Neutrophil (primary cell): ENCODE measurements around the gene INSYN1.
"Not testable (repeated sequence)": the region's sequence is repeated elsewhere in the genome, so short reads cannot be mapped to it uniquely, and the experiment has no call there.

Experiments used
- H3K27ac ChIP-seq: fragments of 200-600 bp; sonication (generic); 2 replicates; pipeline ENCODE4 v1.5.1; 2016; ENCODE audit warnings: mild to moderate bottlenecking, moderate library complexity
- H3K27me3 ChIP-seq: fragments of 200-600 bp; sonication (generic); 2 replicates; pipeline ENCODE4 v1.6.0; 2016; ENCODE audit warnings: mild to moderate bottlenecking
- H3K36me3 ChIP-seq: fragments of 200-600 bp; sonication (generic); 2 replicates; pipeline ENCODE4 v1.5.1; 2017
- H3K4me1 ChIP-seq, 2 experiments: fragments of 200-600 bp in 1 of 2; sonication (generic) in 1 of 2; 1 replicate in 1 of 2; 2 replicates in 1 of 2; pipeline versions ENCODE4 v1.5.1 to v1.6.1; 2013 to 2016; ENCODE audit warnings: low read depth in 1 of 2, low read length in 1 of 2, mild to moderate bottlenecking in 1 of 2, moderate library complexity in 1 of 2; ENCODE audit not compliant: control insufficient read depth in 1 of 2, insufficient read depth in 1 of 2
- H3K4me3 ChIP-seq, 2 experiments: fragments of 200-600 bp in 1 of 2; sonication (generic) in 1 of 2; 1 replicate in 1 of 2; 2 replicates in 1 of 2; pipeline ENCODE4 v1.5.1; 2013 to 2016; ENCODE audit warnings: low read depth in 1 of 2, low read length in 1 of 2, mild to moderate bottlenecking in 1 of 2, moderate library complexity in 1 of 2
- H3K9me3 ChIP-seq: fragments of 200-600 bp; sonication (generic); 2 replicates; pipeline ENCODE4 v1.5.1; 2016
- CTCF ChIP-seq: fragments of 200-600 bp; sonication (generic); IDR thresholded peaks from 2 replicates; pipeline ENCODE4 v1.5.1; 2016; ENCODE audit warnings: antibody characterized with exemption

INSYN1 gene

GRCh38 chr15:73796331-73796831 lies 43.2 kb upstream of the INSYN1 start:
- no peak overlapping the region for H3K4me3 ChIP-seq
- H3K4me1 ChIP-seq = no peaks in the 10 kb centered on the region
- no peaks in the 10 kb centered on the region for H3K36me3 ChIP-seq
- no peaks in the 10 kb centered on the region for H3K9me3 ChIP-seq
- no peak for TF ChIP-seq CTCF
- H3K27me3 ChIP-seq = no peaks in the 10 kb centered on the region
- no peak overlapping the region for H3K27ac ChIP-seq

GRCh38 chr15:73794443-73795133 lies 41.4 kb upstream of the INSYN1 start:
- Histone ChIP-seq H3K4me1 (no peaks in the 10 kb centered on the region), H3K27me3 (no peaks in the 10 kb centered on the region), H3K4me3 (no peak overlapping the region), H3K9me3 (no peaks in the 10 kb centered on the region), H3K27ac (no peak overlapping the region), H3K36me3 (no peaks in the 10 kb centered on the region)
- TF ChIP-seq CTCF = no peak

- H3K4me1 ChIP-seq, H3K27ac ChIP-seq, H3K9me3 ChIP-seq, H3K36me3 ChIP-seq, H3K4me3 ChIP-seq, H3K27me3 ChIP-seq: not testable (repeated sequence)
These were observed 39.9 kb upstream of the INSYN1 start for GRCh38 chr15:73792899-73793541.

- no peak for TF ChIP-seq CTCF
- Histone ChIP-seq H3K4me1 (no peaks in the 10 kb centered on the region), H3K27ac (no peak overlapping the region), H3K36me3 (no peaks in the 10 kb centered on the region), H3K4me3 (no peak overlapping the region), H3K27me3 (no peaks in the 10 kb centered on the region), H3K9me3 (no peaks in the 10 kb centered on the region)
These were observed 39.3 kb upstream of the INSYN1 start for GRCh38 chr15:73792415-73792814.

- Histone ChIP-seq H3K4me3 (no peak overlapping the region), H3K27me3 (no peaks in the 10 kb centered on the region), H3K27ac (no peak overlapping the region), H3K4me1 (no peaks in the 10 kb centered on the region), H3K9me3 (no peaks in the 10 kb centered on the region), H3K36me3 (no peaks in the 10 kb centered on the region)
- no peak for TF ChIP-seq CTCF
These were observed 36.5 kb upstream of the INSYN1 start for GRCh38 chr15:73789521-73790240.

GRCh38 chr15:73787621-73788020 lies 34.5 kb upstream of the INSYN1 start:
- no peak for TF ChIP-seq CTCF
- Histone ChIP-seq H3K27me3 (no peaks in the 10 kb centered on the region), H3K36me3 (no peaks in the 10 kb centered on the region), H3K9me3 (no peaks in the 10 kb centered on the region), H3K4me1 (no peaks in the 10 kb centered on the region), H3K4me3 (no peak overlapping the region), H3K27ac (no peak overlapping the region)
